HUDEP-2 (cell line): ENCODE results near the gene ARHGEF3.
A peak's percentile ranks its signal among the peaks of the same experiment; 100 is the strongest.

Source experiments
- DNase-seq, 76 experiments: peaks; one replicate each; lab custom pipeline; 2025; ENCODE audit not compliant: unreplicated experiment in 76 of 76; lab: John Stamatoyannopoulos, UW

Gene ARHGEF3

GRCh38 chr3:56823984-56824703, 22.4 kb upstream of the ARHGEF3 start:
- DNase-seq, result no peak

- DNase-seq, result no peak
Measured at GRCh38 chr3:56823421-56823926, 21.7 kb upstream of the ARHGEF3 start.

GRCh38 chr3:56822501-56822900, 20.8 kb upstream of the ARHGEF3 start:
- no peak for DNase-seq

GRCh38 chr3:56819016-56819809, 17.5 kb upstream of the ARHGEF3 start:
- DNase-seq, result no peak

GRCh38 chr3:56818156-56818985, 16.6 kb upstream of the ARHGEF3 start:
- DNase-seq, result no peak

- no peak for DNase-seq
Measured at GRCh38 chr3:56817646-56818045, 15.9 kb upstream of the ARHGEF3 start.

- no peak for DNase-seq
Measured at GRCh38 chr3:56816061-56816460, 14.3 kb upstream of the ARHGEF3 start.

GRCh38 chr3:56815589-56815988, 13.8 kb upstream of the ARHGEF3 start:
- no peak for DNase-seq

GRCh38 chr3:56813653-56813960, 11.9 kb upstream of the ARHGEF3 start:
- no peak for DNase-seq

GRCh38 chr3:56812754-56813652, 11.3 kb upstream of the ARHGEF3 start:
- DNase-seq, result no peak

- no peak for DNase-seq
Measured at GRCh38 chr3:56811546-56812202, 9.9 kb upstream of the ARHGEF3 start.

GRCh38 chr3:56810577-56811545, 9.1 kb upstream of the ARHGEF3 start:
- DNase-seq, result no peak

GRCh38 chr3:56806407-56806806, 4.7 kb upstream of the ARHGEF3 start:
- DNase-seq, result no peak

GRCh38 chr3:56802790-56803189, 1.0 kb upstream of the ARHGEF3 start:
- no peak for DNase-seq

- DNase-seq, result no peak
Measured at GRCh38 chr3:56802378-56802745, 613 bp upstream of the ARHGEF3 start.

GRCh38 chr3:56800832-56801661, 702 bp downstream of the ARHGEF3 start:
- DNase-seq, result peak in 2 of 76 experiments; percentile 8 to 39

- no peak for DNase-seq
Measured at GRCh38 chr3:56800130-56800831, 1.5 kb downstream of the ARHGEF3 start.
